HG03060 (cell line): ENCODE data around the gene LEFTY2.
"Not testable (repeated sequence)": the region's sequence is repeated elsewhere in the genome, so short reads cannot be mapped to it uniquely, and the experiment has no call there.

Source experiments
- ATAC-seq: cut with Tn5 transposase; IDR thresholded peaks from one replicate; pipeline ENCODE4 v1.9.1; 2021; ENCODE audit warnings: low read depth, moderate number of reproducible peaks; ENCODE audit not compliant: unreplicated experiment

Gene LEFTY2

GRCh38 chr1:225908773-225909172 lies 32.2 kb downstream of the LEFTY2 start:
- no peak for ATAC-seq

GRCh38 chr1:225908013-225908640 lies 32.9 kb downstream of the LEFTY2 start:
- ATAC-seq: no peak

GRCh38 chr1:225907341-225907740 lies 33.7 kb downstream of the LEFTY2 start:
- ATAC-seq: no peak

- no peak for ATAC-seq
These were observed 34.6 kb downstream of the LEFTY2 start for GRCh38 chr1:225906467-225906866.

- no peak for ATAC-seq
These were observed 37.4 kb downstream of the LEFTY2 start for GRCh38 chr1:225903623-225904022.

GRCh38 chr1:225899044-225899925 lies 41.7 kb downstream of the LEFTY2 start:
- no peak for ATAC-seq

- no peak for ATAC-seq
These were observed 43.2 kb downstream of the LEFTY2 start for GRCh38 chr1:225897595-225898514.

GRCh38 chr1:225896937-225897549 lies 44.0 kb downstream of the LEFTY2 start:
- ATAC-seq: peak; percentile 100

GRCh38 chr1:225896494-225896893 lies 44.5 kb downstream of the LEFTY2 start:
- no peak for ATAC-seq

GRCh38 chr1:225892307-225892706 lies 48.7 kb downstream of the LEFTY2 start:
- ATAC-seq: no peak

- ATAC-seq: no peak
These were observed 49.6 kb downstream of the LEFTY2 start for GRCh38 chr1:225891229-225891972.

- ATAC-seq: no peak
These were observed 50.4 kb downstream of the LEFTY2 start for GRCh38 chr1:225890346-225891228.

- ATAC-seq: no peak
These were observed 51.3 kb downstream of the LEFTY2 start for GRCh38 chr1:225889743-225890142.

GRCh38 chr1:225888898-225889601 lies 52.0 kb downstream of the LEFTY2 start, which contains the start of gene LEFTY1:
Gene LEFTY1, minus strand, starts transcription at chr1:225889146. Its CDS starts 80 bp downstream, at chr1:225889066.
- ATAC-seq: no peak

GRCh38 chr1:225888289-225888897 lies 52.6 kb downstream of the LEFTY2 start:
- ATAC-seq: no peak

- ATAC-seq: not testable (repeated sequence)
These were observed 53.3 kb downstream of the LEFTY2 start for GRCh38 chr1:225887554-225888288.

- no peak for ATAC-seq
These were observed 54.0 kb downstream of the LEFTY2 start for GRCh38 chr1:225887030-225887314.
